KBM-7 (cell line): Measurements from ENCODE around the gene RBFOX2.
"Not testable (repeated sequence)": the region's sequence is repeated elsewhere in the genome, so short reads cannot be mapped to it uniquely, and the experiment has no call there.

Experiments
- DNase-seq: peaks from one replicate; pipeline ENCODE4 v3.0.0-alpha.2; 2015
- in situ Hi-C: fragments of 300-500 bp; cut with MboI; formaldehyde crosslinking; loops from 2 replicates; pipeline ENCODE4 v1.14.3; 2020; ENCODE audit warnings: low sequenced_read_pairs, low pct_unique_long_range_greater_than_20kb, mixed read lengths

Gene RBFOX2

DNA sequence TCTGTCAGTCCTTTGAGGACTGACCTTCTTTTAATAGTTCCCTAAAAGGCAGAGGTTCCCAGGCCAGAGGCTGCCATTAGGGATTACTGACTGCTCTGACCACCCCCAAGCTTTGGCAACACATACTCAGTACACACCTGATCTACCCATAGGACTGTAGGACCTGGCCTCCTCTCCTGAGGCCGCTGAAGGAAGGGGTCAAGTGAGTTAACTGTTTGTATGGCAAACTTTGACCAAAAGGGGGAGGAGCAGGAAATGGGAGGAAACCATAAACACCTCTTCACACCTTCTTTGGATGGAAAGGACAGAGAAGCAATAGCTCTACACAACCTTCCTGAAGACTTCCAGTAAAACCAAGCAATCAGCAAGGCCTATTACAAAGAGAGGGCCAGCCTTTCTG is 207.0 kb downstream of the RBFOX2 start:
- no peak for DNase-seq
- in situ Hi-C loops = no loop called here

DNA sequence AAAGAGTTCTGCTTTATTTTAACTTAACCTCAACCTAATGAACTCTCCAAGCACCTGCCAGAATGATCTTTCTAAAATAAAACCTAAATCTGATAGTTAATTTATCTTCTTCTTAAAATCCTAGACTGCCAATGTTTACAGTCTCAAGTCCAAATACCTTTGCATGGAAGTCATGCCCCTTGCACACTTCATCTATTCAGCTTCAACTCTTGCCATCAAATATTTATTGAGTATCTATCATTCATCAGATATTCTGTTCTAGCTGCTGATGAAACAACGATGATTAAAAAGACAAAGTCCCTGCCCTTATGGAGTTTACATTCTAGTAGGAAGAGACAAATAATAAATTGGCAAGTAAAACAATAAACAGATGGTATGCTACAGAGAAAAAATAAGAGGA is 209.2 kb downstream of the RBFOX2 start:
- DNase-seq = no peak
- in situ Hi-C loops = no loop called here

DNA sequence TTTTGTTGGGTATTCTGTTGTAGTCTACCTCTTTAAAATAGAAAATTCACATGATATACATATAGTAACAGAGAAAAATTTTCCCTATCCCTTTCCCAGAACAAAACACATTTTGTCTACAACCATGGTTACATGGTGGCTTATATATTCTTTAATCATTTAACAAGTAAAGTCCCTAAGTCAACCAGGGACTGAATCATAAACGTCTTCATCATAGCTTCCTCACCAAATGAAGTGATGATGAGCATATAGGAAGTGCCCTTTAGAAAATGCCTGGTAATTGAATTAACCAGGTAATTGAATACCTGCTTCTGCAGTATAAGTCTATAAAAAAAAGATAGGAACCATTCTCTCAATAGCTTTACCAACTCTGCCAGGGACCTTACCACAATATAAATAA is 209.7 kb downstream of the RBFOX2 start:
- no peak for DNase-seq
- in situ Hi-C loops = no loop called here

DNA sequence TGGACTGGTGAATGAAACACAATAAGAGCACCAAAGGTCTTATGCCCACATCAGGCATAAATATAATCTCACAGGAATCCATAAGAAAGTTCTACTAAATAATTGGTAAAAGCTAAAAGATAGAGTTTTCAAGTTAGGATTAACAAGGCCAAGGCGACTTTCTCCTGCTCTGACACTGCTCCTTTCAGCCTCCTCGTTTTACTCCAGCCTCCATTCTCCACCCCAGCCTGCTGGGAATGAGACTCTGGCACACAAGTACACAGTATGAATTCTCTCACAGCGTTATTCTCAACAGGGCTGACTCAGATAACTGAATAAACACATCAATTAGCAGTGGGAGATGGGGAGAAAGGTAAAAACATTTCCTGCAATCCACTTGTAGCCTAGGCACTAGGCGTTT is 216.0 kb downstream of the RBFOX2 start:
- DNase-seq = no peak
- in situ Hi-C loops = no loop called here

GRCh38 chr22:35811670-35812069 is 217.0 kb downstream of the RBFOX2 start:
- in situ Hi-C loops = no loop called here

DNA sequence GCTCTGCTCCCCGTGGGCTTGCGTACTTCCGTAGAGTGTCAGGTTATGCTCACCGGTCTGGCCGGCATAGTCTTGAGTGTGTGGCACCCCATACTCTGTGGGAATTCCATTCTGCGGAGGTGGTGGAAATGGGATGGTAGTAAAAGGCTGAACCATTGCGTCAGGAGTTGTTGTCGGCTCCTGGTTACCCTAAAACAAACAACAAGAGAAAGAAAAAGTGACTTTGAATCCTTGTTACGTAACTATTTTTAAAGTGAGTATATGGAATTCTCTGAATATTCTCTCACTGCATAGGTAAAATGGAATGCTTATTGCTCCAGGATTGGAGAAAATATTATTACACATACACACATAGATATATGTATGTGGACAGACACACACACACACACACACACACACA is 218.8 kb downstream of the RBFOX2 start:
- in situ Hi-C loops = no loop called here
- no peak for DNase-seq

More at GRCh38 chr22:35811670-35812069, 217.0 kb downstream of the RBFOX2 start:
- DNase-seq = no peak

DNA sequence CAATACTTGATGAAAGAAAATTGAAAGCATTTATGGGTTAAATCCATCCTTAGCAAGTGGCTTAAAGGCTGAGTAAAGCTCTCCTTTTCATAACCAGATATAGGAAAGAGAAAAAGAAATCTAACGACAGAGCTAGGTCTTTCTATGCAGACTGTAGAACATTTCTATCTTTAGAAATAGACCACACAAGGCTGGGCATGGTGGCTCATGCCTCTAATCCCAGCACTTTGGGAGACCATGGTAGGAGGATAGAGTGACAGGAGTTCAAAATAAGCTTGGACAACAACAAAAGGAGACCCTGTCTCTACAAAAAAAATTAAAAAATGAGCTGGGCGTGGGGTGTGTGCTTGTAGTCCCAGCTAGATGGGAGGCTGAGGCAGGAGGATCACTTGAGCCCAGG is 220.2 kb downstream of the RBFOX2 start:
- in situ Hi-C loops = no loop called here
- DNase-seq = no peak

GRCh38 chr22:35806668-35807067 is 222.0 kb downstream of the RBFOX2 start:
- in situ Hi-C loops, DNase-seq: not testable (repeated sequence)

- no peak for DNase-seq
- in situ Hi-C loops = no loop called here
Observed at GRCh38 chr22:35805466-35805865, 223.2 kb downstream of the RBFOX2 start.

- no peak for DNase-seq
- in situ Hi-C loops = no loop called here
Observed at GRCh38 chr22:35804421-35804820, 224.2 kb downstream of the RBFOX2 start.

GRCh38 chr22:35802885-35803284 is 225.7 kb downstream of the RBFOX2 start:
- DNase-seq = no peak
- in situ Hi-C loops = no loop called here

- in situ Hi-C loops, DNase-seq: not testable (repeated sequence)
Observed at GRCh38 chr22:35801301-35801700, 227.3 kb downstream of the RBFOX2 start.

- DNase-seq = no peak
- in situ Hi-C loops = no loop called here
Observed at GRCh38 chr22:35799150-35799549, 229.5 kb downstream of the RBFOX2 start.

DNA sequence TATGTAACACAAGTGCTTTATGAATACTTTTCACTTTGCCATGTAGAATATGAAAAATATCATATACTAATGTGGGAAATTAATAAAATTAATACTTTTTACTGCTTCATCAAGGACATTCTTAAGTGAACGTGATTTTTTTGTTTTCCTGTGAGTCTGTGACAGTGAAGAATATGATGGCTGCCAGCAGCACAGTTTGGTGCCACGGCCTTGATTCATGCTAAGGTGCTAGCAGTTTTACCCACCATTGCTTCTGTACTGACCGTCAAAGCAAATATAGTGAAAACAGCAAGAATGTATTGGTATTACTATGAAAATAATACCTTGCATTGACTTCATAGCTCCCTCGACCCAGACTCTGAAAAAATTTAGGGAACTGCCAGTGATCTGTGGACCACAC is 231.2 kb downstream of the RBFOX2 start:
- in situ Hi-C loops = no loop called here
- DNase-seq = no peak

DNA sequence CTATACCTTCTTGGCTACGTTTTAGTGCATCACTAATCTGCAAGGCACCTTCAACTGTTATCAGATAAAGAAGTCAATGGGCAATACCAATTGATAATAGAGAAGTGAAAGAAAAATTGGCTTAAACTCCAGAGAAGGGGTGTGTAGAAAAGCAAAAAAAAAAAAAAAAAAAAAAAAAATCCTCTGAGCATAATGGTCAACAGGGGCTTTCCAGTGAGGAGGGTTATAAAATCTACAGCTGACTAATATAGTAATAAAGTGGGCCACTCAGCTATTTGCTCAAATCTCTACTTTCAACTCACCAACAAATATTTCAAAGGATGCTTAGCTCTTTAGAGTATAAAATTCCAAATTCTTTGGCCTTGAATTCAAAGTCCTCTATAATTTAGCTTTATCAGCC is 233.1 kb downstream of the RBFOX2 start:
- in situ Hi-C loops = no loop called here
- DNase-seq = no peak

GRCh38 chr22:35792506-35792905 is 236.1 kb downstream of the RBFOX2 start:
- DNase-seq = no peak
- in situ Hi-C loops = no loop called here

DNA sequence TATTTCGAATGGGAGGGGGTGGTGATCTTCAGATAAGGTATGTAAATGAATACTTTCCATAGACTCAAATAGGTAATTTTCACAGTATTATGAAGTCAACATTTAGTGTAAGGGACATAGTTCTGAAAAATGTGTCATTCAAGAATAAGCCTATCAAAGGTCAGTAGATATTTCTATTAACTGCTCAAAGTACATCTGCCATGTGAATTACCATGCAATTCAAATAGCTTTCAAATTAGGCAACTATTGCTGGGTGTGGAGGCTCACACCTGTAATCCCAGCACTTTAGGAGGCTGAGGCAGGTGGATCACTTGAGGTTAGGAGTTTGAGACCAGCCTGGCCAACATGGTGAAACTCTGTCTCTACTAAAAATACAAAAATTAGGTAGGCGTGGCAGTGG is 236.8 kb downstream of the RBFOX2 start:
- in situ Hi-C loops, DNase-seq: not testable (repeated sequence)

GRCh38 chr22:35785181-35785923 is 243.3 kb downstream of the RBFOX2 start:
- in situ Hi-C loops = no loop called here
- peak; percentile 27 for DNase-seq

DNA sequence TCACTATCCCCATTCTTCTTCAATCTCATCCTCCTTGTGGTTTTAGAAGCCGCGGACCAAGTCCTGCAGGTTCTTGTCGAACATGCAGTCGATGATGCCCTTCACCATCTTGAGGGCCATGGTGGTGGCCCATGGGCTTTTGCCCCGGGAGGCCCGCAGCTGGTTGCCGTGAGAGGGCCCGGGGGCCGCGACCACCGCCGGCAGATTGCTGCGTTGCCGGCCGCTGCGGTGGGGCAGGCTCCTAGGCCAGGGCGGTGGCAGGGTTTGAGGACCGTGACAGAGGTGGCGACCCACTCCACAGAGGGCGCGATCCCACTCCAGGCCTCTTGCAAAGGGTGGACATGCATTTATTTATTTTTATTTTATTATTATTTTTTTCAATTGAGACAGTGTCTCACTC is 244.0 kb downstream of the RBFOX2 start:
- DNase-seq = no peak
- in situ Hi-C loops = no loop called here

GRCh38 chr22:35783943-35784614 is 244.5 kb downstream of the RBFOX2 start:
- DNase-seq = no peak

GRCh38 chr22:35782504-35782903 is 246.1 kb downstream of the RBFOX2 start:
- in situ Hi-C loops = no loop called here
- no peak for DNase-seq

More at GRCh38 chr22:35783943-35784614, 244.5 kb downstream of the RBFOX2 start:
- in situ Hi-C loops = no loop called here
